GM23338 (cell line): ENCODE measurements around the gene NSF.

Source experiments
- CREB1 ChIP-seq: fragments of 250-450 bp; sonication (Bioruptor Pico); IDR thresholded peaks from 2 replicates; pipeline ENCODE4 v1.5.0; 2020; ENCODE audit warnings: low read depth, mild to moderate bottlenecking, moderate library complexity
- CTCF ChIP-seq, 2 experiments: fragments of 200-600 bp in 1 of 2; sonication (generic) in 1 of 2; conservative IDR thresholded peaks; 2 replicates each; pipeline versions ENCODE4 v1.5.1 to v1.6.1; 2016 to 2017; ENCODE audit warnings: antibody characterized with exemption in 2 of 2, low read depth in 2 of 2, mild to moderate bottlenecking in 2 of 2, moderate library complexity in 1 of 2
- ETS1 ChIP-seq: IDR thresholded peaks from 2 replicates; pipeline ENCODE4 v1.6.1; 2016; ENCODE audit warnings: antibody characterized with exemption
- EZH2 ChIP-seq: fragments of 200-600 bp; sonication (generic); IDR thresholded peaks from one replicate; pipeline ENCODE4 v1.8.0; 2017; ENCODE audit warnings: antibody characterized with exemption, mild to moderate bottlenecking, low read depth; ENCODE audit not compliant: unreplicated experiment
- EZH2phosphoT487 ChIP-seq: fragments of 200-600 bp; sonication (generic); IDR thresholded peaks from one replicate; pipeline ENCODE4 v1.8.1; 2018; ENCODE audit warnings: antibody characterized with exemption; ENCODE audit not compliant: unreplicated experiment
- JUNB ChIP-seq: IDR thresholded peaks from one replicate; pipeline ENCODE4 v1.6.1; 2016; ENCODE audit warnings: antibody characterized with exemption; ENCODE audit not compliant: unreplicated experiment
- POLR2AphosphoS5 ChIP-seq: IDR thresholded peaks from 2 replicates; pipeline ENCODE4 v1.6.1; 2016; ENCODE audit warnings: antibody characterized with exemption, low read depth
- REST ChIP-seq: IDR thresholded peaks from one replicate; pipeline ENCODE4 v1.6.1; 2018; ENCODE audit warnings: antibody characterized with exemption; ENCODE audit not compliant: unreplicated experiment
- STAT1 ChIP-seq: IDR thresholded peaks from one replicate; pipeline ENCODE4 v1.6.1; 2016; ENCODE audit warnings: antibody characterized with exemption; ENCODE audit not compliant: unreplicated experiment
- ZNF114 ChIP-seq: fragments of 250-450 bp; sonication (Bioruptor Pico); IDR thresholded peaks from 2 replicates; pipeline ENCODE4 v1.5.0; 2020; ENCODE audit warnings: mild to moderate bottlenecking, moderate library complexity

- TF ChIP-seq CTCF (conservative IDR thresholded peaks at IDR 0.05; ENCODE audit: low read depth in 2 of 2) (no peak), ZNF114 (CRISPR knock-in tag) (no peak), ETS1 (no peak), JUNB (no peak), STAT1 (no peak), EZH2phosphoT487 (no peak), EZH2 (no peak), CREB1 (CRISPR knock-in tag) (no peak), REST (no peak), POLR2AphosphoS5 (no peak)
Measured at GRCh38 chr17:46764000-46764708, 173.7 kb downstream of the NSF start.
